HG02973 (cell line): ENCODE results near the gene PPP1R3F.
A peak's percentile ranks its signal among the peaks of the same experiment; 100 is the strongest.
"Not testable (repeated sequence)": the region's sequence is repeated elsewhere in the genome, so short reads cannot be mapped to it uniquely, and the experiment has no call there.

ENCODE experiments used
- ATAC-seq: cut with Tn5 transposase; IDR thresholded peaks from one replicate; pipeline ENCODE4 v1.9.1; 2021; ENCODE audit warnings: moderate library complexity; ENCODE audit not compliant: unreplicated experiment

PPP1R3F gene

GRCh38 chrX:49272421-49272820, 2.8 kb downstream of the PPP1R3F start:
- ATAC-seq = no peak

- ATAC-seq = no peak
Measured at GRCh38 chrX:49273181-49273727, 3.7 kb downstream of the PPP1R3F start.

GRCh38 chrX:49276207-49276606, 6.6 kb downstream of the PPP1R3F start:
- no peak for ATAC-seq

GRCh38 chrX:49276671-49277534, 7.3 kb downstream of the PPP1R3F start:
- ATAC-seq = no peak

- no peak for ATAC-seq
Measured at GRCh38 chrX:49277535-49277830, 7.9 kb downstream of the PPP1R3F start.

- no peak for ATAC-seq
Measured at GRCh38 chrX:49278081-49278480, 8.5 kb downstream of the PPP1R3F start.

GRCh38 chrX:49282647-49283011, 13.0 kb downstream of the PPP1R3F start:
- ATAC-seq = no peak

- no peak for ATAC-seq
Measured at GRCh38 chrX:49284212-49284611, 14.6 kb downstream of the PPP1R3F start.

- no peak for ATAC-seq
Measured at GRCh38 chrX:49286136-49286535, 16.5 kb downstream of the PPP1R3F start.

GRCh38 chrX:49286581-49286980, 17.0 kb downstream of the PPP1R3F start:
- no peak for ATAC-seq

GRCh38 chrX:49287665-49288064, 18.1 kb downstream of the PPP1R3F start:
- ATAC-seq = no peak

GRCh38 chrX:49290215-49290614, 20.6 kb downstream of the PPP1R3F start:
- no peak for ATAC-seq

- peak; percentile 71 for ATAC-seq
Measured at GRCh38 chrX:49291615-49292337, 22.2 kb downstream of the PPP1R3F start.

- ATAC-seq = no peak
Measured at GRCh38 chrX:49292400-49293362, 23.1 kb downstream of the PPP1R3F start.

- not testable (repeated sequence) for ATAC-seq
Measured at GRCh38 chrX:49299293-49299692, 29.7 kb downstream of the PPP1R3F start.

- no peak for ATAC-seq
Measured at GRCh38 chrX:49300703-49301102, 31.1 kb downstream of the PPP1R3F start.

GRCh38 chrX:49303346-49303745, 33.8 kb downstream of the PPP1R3F start, which contains the start of gene GAGE10:
TSS of gene GAGE10 (plus strand) at chrX:49303646. CDS start at chrX:49304860, 1,214 bp downstream.
- ATAC-seq = no peak

- ATAC-seq = not testable (repeated sequence)
Measured at GRCh38 chrX:49307775-49308174, 38.2 kb downstream of the PPP1R3F start.

GRCh38 chrX:49308604-49309269, 39.1 kb downstream of the PPP1R3F start:
- no peak for ATAC-seq

GRCh38 chrX:49309401-49309981, 39.9 kb downstream of the PPP1R3F start:
- ATAC-seq = no peak
